HG02571 (cell line): ENCODE measurements around the gene SLC6A7.
"Not testable (repeated sequence)": the region's sequence is repeated elsewhere in the genome, so short reads cannot be mapped to it uniquely, and the experiment has no call there.

Experiments
- ATAC-seq: cut with Tn5 transposase; IDR thresholded peaks from one replicate; pipeline ENCODE4 v1.9.1; 2021; ENCODE audit warnings: mild to moderate bottlenecking, moderate library complexity; ENCODE audit not compliant: unreplicated experiment

The SLC6A7 gene

DNA sequence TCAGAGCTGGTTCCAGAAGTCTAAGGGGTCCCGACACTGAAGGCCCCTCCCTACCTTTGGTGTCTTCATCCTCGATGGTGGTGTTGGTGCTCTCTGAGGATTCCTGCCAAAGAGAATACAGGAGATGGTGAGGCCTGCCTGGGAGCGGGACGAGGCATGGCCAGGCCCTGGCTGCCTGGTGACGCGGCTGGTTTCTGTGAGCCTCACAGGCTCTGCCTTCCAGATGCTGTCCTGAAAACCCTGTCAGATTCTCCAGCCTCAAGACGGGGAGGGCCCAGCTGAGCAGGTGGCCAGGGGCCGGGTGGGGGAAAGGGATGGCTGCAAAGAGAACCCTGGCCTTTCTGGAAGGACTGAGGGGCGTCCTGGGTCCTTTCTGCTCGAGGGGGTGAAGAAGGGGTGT, 48.8 kb downstream of the SLC6A7 start:
- no peak for ATAC-seq

DNA sequence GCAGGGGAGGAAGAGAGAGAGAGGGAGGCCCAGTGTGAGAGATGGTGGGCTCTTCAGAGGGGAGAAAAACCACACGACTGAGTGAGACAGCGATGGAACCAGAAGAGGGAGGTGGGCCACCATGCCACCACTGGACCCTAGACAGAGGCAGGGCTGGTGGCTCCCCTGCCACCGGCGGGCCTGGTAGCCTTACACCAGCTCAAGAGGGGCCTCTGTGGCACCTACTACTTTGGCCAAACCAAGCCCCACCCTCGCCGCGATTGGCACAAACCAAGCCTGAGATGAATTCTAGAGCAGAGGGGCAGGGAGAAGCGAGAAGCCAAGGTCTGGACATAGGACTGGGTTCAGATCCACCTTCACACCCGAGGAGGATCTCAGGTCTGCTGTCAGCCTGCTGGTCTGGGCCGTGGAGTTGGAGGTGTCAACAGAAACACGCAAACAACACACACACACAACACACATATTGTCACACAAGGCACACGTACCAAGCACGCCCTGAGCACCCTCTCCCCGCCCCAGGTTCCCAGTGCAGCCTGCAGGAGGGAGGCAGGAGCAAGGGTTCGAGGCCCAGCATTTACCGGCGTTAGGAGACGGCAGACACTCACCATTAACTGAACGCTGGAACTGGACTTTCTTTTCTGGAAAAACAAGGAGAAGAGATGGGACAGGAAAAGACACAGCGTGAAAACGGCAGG, 49.4 kb downstream of the SLC6A7 start:
- no peak for ATAC-seq

DNA sequence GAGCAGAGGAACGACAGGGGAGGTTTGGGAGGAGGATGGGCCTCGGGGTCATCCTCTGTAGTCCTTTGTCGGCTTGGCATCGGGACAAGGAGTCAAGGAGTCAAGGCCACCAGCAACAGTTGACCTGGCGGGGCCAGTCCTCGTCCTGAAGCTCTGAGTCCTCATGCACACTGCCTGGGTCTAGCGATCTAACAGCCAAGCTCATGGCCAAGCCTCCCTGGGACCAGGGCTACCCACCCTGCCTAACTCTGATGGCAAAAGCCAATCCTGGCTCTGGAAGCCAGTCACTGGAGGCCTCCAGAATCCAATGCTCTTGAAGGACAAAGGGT, 49.9 kb downstream of the SLC6A7 start:
- no peak for ATAC-seq

DNA sequence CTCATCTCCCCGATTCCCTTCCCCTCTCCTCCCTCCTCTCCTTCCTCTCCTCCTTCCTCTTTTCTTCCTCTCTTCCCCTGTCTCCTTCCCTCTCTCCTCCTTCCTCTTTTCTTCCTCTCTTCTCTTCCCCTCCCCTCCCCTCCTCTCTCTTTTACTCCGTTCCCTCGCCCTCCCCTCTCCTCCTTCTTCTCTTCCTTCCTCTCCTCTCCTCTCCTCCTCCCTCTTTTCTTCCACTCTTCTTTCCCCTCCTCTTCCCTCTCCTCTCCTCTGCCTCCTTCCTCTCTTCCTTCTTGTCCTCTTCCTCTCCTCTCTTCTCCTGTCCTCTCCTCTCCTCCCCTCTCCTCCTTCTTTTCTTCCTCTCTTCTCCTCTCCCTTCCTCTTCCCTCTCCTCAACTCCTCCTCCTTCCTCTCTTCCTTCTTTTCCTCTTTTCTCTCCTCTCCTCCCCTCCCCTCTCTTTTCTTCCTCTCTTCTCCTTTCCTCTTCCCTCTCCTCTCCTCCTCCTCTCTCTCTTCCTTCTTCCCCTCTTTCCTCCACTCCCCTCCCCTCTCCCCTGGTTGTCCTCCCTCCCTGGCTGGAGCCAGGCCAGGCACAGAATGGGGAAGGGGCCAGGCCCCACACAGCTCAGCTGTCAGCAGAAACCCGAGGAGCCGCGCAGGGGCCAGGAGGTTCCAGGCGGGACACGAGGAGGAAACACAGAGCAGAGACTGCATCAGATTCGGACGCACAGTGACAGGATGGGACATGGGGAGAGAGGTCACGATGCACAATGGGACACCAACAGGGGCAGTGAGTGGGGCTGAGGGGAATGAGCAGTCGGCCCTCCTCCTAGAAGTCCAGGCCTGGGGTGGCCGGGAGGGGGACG, 51.7 kb downstream of the SLC6A7 start:
- ATAC-seq: no peak

DNA sequence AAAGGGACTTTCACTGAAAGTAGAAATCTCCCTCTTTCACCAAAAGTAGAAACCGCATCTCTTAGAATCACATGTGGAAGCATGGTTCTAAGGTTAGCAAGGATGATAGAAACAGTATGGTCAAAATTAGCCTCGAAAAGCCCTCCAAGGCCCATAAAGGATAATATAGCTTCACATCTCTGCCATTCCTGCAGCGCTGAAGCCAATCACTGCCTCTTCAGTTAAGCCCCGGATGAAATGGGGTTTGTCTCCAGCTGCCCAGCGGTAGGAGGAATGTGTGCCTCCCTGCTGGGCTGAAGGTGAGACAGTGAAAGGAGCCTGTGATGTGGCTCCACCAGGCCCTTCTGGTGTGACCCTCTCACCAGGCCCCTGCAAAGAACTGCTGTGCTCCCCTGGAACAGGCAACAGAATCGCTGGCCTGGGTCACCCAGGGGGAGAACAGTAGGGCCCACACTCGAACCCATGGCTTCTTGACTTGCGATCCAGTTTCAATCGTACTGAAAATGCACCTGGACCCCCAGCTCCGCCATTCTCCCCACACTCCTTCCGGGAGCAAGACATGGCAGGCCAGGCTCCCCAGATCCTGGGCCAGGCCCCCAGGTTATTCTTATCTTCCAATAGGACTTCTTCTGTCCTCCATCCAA, 52.5 kb downstream of the SLC6A7 start:
- ATAC-seq: no peak

DNA sequence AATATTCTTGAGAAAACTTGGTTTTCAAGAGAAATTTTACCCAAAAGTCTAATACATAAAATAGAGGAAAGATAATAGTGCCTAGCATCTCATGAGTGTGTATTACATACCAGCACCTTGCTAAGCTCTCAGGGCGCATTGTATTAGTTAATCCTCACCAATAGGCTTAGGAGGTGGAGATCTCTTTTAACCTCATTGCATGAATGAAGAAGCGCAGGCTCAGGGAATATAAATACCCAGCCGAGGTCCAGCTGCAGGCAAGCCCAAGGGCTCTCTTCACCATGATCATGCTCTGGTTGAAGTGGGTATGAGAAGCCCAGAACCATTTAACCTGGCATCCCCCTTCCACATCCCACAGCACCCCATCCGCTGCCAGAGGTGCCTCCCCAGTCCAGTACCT, 53.7 kb downstream of the SLC6A7 start:
- no peak for ATAC-seq

DNA sequence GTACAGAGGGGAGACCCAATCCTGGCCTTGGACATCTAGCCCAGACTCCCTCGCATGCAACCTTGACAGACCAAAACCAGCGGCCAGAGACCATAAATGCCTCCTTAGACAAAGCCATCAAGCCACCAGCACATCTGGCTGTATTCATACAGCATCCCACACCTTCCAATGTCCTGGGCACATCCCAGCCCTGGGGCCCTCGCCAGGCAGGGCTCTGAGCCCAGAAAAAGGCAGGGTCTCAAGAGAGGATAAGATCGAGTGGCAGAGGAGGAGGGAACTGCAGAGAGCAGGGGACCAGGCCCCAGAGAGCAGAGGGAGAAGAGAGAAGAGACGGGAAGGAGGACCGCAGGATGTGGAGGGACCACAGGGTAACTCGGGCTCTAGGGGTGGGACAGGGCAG, 54.3 kb downstream of the SLC6A7 start:
- no peak for ATAC-seq

DNA sequence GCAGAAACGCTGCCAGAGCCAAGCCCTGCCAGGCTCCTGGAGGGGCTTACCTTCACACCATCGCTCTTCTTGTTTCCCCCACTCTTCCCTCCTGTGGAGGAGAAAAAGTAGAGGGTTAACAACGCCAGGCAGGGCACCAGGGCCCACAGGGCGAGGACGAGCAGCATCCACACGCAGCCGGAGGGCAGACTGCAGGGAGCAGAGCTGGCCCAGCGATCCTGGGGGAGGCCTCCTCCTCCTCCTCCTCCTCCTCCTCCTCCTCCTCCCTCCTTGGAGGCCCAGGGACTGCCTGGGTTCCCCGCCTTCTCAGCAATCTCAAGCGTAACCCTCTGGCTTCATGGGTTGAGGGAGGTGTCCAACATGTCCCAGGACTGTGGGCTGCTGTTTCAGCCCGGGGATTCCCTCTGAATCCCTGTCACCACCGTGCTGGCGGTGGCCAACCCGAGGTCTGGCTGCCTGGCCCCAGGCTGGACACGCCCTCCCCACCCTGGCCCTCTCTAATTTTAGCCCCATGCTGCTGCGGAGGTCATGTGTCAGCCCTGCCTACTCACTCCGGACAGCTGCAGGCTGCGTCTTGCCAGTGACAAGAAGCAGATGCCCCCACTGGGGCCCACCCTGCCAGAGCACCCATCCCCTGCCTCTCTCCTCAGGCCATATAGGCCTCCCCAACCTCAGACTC, 55.4 kb downstream of the SLC6A7 start:
- no peak for ATAC-seq

DNA sequence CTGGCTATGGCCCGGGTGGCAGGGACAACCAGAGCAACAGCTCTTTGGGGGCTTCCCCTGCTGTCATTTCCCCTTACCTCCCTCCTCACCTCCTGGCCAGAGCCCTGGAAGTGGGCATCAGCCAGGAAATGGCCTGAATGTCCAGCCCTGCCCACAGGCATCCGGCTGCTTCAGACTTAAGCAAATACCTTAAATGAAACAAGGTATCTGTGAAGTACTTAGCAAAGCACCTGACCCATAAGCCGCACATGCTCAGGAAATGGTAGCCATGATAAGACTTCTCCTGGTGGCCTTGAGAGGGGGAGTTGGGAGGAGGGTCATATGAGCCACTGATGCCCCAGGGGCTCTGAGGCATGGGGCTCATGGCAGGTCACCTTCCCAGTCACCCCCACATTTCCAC, 55.9 kb downstream of the SLC6A7 start:
- no peak for ATAC-seq

DNA sequence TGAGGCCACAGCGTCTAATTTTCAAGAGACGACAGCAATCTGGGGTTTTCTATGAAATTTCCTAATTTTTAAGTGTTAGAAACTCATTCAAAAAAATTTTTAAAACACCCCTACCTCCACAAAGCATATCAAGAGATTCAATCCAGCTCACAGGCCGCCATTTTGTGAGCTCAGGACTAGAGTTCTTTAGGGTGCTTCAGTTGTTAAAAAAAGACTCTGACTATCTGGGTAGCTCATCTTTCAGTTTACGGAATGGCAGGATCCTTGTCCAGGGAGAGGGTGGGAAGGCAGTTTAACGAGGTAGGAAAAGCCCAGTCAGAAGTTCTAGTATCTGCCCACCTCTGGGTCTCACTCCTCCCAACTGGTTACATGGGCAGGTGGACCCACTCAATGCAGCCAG, 56.6 kb downstream of the SLC6A7 start:
- no peak for ATAC-seq

DNA sequence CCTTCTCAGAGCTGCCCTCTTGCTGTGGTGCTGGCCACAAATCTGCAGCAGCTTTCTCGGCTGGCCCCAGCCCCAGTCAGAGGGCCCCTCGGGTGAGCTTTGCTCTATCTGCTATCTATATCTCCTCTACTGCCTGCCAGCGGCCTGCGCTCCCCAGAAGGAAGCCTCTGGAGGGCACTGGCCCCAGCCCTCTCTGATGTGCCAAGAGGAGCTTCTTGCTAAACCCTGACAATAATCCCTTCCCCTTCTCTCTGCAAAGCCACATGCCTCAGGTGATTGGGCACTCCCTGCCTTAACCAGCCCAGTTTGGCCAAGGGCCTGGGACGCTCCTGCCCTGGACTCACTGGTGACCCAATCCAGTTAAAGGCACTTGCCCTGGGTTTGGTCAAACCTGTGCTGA, 57.0 kb downstream of the SLC6A7 start:
- no peak for ATAC-seq

DNA sequence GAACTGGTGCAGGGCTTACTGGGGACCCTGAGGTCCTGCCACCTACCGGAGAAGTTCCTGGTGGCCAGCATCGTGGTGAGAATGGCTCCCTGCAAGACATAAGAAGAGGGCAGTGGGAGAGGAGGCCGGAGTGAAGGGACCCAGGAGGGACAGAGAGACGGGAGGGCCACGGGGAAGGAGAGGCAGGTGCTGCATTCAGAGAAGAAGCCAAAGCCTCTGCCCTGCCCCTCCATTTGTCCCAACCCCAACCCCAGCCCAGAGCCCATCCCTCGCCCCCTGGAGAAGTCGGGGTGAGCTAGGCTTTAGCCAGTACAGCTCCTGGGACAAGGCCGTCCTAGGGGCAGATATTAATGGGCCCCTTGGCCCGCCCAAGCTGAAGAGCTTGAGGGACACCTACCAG, 57.9 kb downstream of the SLC6A7 start:
- no peak for ATAC-seq

DNA sequence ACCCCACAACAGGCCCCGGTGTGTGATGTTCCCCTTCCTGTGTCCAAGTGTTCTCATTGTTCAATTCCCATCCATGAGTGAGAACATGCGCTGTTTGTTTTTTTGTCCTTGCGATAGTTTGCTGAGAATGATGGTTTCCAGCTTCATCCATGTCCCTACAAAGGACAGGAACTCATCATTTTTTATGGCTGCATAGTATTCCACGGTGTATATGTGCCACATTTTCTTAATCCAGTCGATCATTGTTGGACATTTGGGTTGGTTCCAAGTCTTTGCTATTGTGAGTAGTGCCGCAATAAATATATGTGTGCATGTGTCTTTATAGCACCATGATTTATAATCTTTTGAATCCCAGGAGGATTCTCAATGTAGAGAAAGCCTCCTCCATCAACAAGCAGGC, 58.6 kb downstream of the SLC6A7 start:
- ATAC-seq: not testable (repeated sequence)

DNA sequence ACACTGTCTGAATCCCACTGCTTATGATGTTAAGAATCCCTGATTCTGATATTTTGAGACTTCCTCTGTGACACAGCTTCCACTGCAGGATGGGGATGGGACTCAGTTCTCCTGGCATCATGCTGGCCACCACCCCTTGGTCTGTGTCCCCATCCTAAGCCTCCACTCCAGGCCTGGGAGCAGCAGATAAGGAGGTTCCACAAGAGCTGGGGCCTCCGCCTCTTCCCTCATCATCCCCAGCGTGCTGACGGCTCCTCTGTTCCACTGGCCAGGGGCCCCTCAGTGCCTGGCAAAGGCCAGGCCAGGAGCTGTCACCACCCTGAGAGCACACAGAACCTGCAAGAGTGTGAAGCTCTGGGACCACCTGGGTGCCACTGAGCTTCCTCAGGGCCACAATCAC, 59.1 kb downstream of the SLC6A7 start:
- no peak for ATAC-seq

DNA sequence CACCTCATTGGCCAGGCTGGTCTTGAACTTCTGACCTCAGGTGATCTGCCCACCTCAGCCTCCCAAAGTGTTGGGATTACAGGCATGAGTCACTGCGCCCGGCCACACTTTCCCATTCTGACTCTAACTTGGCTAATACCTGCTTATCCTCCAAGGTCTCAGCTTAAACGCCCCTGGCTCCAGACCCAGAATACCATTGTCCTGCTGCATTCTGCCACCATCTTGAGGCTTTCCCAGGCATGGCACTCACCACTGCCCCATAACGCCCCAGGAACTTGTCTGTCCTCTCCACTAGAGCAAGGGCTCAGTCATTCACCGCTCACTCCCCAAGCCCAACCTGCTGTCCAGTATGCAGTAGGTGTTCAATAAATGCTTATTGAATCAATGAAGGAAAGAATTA, 59.9 kb downstream of the SLC6A7 start:
- ATAC-seq: no peak

DNA sequence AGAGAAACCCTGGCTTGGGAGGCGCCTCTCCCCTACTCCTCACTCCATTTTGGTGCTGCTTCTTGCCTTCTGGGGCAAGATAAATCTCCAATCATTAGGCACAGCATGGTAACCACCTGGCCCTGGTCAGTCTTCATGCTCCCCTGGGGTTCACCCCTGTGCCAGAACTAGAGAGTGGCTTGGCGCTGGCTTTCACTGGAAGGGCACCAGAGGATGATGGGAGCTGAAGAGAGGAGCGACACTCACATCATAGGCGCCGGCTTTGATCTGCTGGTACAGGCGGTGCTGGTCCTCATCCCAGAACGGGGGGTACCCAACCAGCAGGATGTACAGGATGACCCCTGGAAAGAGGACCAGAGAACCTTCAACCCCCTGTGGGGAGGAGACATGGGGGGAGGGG, 61.6 kb downstream of the SLC6A7 start:
- ATAC-seq: no peak

DNA sequence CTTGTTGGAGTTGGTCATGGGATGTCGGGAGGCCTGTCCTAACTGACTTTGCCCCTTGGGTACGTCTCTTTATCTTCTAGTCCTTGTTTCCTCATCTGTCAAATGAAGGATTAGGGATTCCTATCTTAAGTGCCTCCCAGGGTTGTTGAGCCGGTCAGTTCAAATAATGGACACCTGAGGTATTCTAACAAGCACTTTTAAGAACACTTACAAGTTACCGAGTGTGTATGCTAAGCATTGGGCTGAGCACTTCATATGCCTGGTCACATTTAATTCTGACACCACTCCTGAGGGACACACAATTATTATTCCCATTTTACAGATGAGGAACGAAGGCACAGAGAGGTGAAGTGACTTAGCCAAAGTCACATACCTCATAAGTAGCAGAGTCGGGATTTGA, 62.6 kb downstream of the SLC6A7 start:
- ATAC-seq: no peak

DNA sequence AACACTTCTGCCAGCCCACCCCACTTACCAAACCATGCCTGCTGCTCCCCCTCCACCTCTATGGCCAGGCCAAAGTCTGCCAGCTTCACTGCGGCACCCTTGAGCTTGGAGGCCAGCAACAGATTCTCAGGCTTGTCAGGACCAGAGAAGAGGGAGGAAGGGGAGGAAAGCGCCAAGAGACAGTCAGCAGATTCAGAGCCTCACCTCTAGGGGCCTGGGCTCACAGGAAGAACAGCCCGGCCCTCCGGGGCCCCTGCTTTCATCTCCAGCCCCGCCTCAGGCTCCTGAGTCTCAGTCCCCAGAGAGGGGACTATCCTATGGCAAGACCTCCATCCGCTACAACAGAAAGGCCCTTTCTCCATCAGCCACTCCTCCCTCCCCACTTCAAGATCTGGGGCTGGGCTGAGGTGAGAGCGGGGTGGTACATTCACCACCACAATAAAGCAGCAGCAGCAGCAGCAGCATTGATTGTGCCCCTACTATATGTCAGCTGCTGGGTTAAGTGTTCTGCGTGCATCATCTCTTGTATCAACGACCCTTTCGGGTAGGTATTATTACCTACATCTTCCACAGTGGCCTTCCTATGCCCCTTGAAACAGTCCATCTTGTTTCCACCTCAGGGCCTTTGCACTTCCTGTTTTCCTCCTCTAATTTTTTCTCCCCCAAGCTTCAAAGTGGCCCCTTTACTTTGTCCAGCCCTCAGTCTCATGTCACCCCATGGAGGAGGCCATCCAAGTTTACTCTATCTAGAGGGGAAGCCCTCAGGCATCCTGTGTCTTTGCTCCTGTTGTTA, 63.8 kb downstream of the SLC6A7 start:
- no peak for ATAC-seq

DNA sequence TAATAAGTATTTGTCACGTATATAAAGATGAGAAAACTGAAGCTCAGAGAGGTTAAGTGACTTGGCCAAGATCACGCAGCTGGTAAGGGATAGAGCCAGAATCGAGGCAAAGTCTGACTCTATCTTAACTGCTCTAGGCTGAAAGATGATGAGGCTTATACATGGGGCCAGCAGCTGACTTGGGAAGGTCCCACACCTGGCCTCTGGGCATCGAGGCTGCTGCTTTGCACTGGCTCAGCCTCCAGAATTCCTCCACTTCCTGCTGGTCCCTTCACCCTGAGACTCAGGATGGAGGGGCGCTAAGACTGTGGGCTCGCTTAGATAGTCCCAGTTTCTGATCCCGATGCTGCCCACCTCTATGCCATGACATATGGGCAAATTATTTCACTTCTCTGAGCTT, 64.5 kb downstream of the SLC6A7 start:
- ATAC-seq: no peak

DNA sequence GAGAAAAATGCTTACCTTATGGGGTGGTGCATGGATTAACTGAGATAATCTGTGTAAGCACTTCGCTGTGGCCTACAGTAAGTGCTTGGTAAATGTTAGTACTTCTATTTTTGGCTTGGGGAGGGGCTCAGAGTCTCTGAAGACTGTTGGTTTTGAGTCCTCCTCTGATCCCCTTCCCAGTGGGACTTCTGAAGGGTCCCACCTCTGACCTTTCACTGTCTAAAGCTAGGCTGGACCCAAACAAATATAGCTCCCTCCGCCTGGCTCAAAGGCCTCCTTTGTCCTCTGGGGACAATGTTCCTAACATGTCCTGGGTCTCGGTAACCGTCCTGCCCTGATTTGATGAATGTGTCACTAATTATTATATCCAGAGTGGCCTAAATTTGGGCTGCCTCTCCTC, 64.9 kb downstream of the SLC6A7 start:
- no peak for ATAC-seq
